Stomach (tissue), 4 donors: ENCODE results near the gene ATXN1.

Experiments
- EP300 ChIP-seq: sonication (generic); formaldehyde crosslinking; IDR thresholded peaks from one replicate; pipeline ENCODE4 v1.6.1; 2017; ENCODE audit warnings: antibody characterized with exemption
- POLR2A ChIP-seq, 4 donors: fragments of 450-650 bp; IDR thresholded peaks; one replicate each; pipeline ENCODE4 v1.6.1; 2016; ENCODE audit warnings: antibody characterized with exemption in 4 of 4, control low read depth in 2 of 4, mild to moderate bottlenecking in 1 of 4, moderate library complexity in 1 of 4
- POLR2AphosphoS5 ChIP-seq, 3 donors: sonication (generic); formaldehyde crosslinking; IDR thresholded peaks; one replicate each; pipeline ENCODE4 v1.6.1; 2016; ENCODE audit warnings: antibody characterized with exemption in 3 of 3
- TF ChIP-seq, protein P1 (sequence below), 7 experiments: fragments of 450-650 bp in 4 of 7; fragments of 200-600 bp in 3 of 7; sonication (generic) in 3 of 7; IDR thresholded peaks; one replicate each; pipeline ENCODE4 v1.5.1; 2016 to 2019; ENCODE audit warnings: antibody characterized with exemption in 7 of 7, control low read depth in 2 of 7, mild to moderate bottlenecking in 1 of 7

DNA sequence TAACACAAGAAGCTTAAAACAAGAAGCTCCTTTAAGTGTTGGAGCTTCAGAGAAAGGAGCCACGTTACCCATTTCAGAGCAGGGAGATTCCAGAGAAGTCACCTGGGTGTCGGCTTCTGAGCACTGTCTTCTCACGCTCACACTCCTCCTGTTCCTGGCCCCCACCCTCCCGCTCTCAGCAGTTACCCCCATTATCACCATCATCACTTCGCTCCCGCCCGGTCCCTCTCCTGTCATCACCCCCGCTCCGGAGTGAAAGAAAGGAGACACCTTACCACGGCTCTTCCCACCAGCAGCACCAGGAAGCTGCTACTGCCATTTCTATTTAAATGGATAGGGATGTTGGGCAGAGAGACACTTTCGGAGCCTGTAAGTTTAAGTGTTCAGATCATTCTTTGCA is 399.0 kb downstream of the ATXN1 start:
- TF ChIP-seq, protein P1, sequence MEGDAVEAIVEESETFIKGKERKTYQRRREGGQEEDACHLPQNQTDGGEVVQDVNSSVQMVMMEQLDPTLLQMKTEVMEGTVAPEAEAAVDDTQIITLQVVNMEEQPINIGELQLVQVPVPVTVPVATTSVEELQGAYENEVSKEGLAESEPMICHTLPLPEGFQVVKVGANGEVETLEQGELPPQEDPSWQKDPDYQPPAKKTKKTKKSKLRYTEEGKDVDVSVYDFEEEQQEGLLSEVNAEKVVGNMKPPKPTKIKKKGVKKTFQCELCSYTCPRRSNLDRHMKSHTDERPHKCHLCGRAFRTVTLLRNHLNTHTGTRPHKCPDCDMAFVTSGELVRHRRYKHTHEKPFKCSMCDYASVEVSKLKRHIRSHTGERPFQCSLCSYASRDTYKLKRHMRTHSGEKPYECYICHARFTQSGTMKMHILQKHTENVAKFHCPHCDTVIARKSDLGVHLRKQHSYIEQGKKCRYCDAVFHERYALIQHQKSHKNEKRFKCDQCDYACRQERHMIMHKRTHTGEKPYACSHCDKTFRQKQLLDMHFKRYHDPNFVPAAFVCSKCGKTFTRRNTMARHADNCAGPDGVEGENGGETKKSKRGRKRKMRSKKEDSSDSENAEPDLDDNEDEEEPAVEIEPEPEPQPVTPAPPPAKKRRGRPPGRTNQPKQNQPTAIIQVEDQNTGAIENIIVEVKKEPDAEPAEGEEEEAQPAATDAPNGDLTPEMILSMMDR (IDR thresholded peaks at IDR 0.05): no peak
- no peak for TF ChIP-seq EP300
- TF ChIP-seq POLR2A (IDR thresholded peaks at IDR 0.05): no peak
- no peak for TF ChIP-seq POLR2AphosphoS5 (IDR thresholded peaks at IDR 0.05)
